PFSK-1 (cell line): ENCODE data around the gene BTBD8.

Experiments used
- POLR2AphosphoS5 ChIP-seq: IDR thresholded peaks from 2 replicates; pipeline ENCODE4 v1.6.1; 2012; ENCODE audit warnings: low read depth, mild to moderate bottlenecking, control low read depth, low read length, moderate library complexity
- SIN3A ChIP-seq: IDR thresholded peaks from 2 replicates; pipeline ENCODE4 v1.6.1; 2012; ENCODE audit warnings: mild to moderate bottlenecking, low read length, moderate library complexity, borderline replicate concordance; ENCODE audit not compliant: insufficient read depth
- TAF1 ChIP-seq: IDR thresholded peaks from 2 replicates; pipeline ENCODE4 v1.6.1; 2012; ENCODE audit warnings: low read length, control low read depth, borderline replicate concordance; ENCODE audit not compliant: insufficient read depth
- TF ChIP-seq, protein P1 (sequence below), 2 experiments: IDR thresholded peaks; 2 replicates each; pipeline versions ENCODE4 v1.6.1 to v1.8.0; 2011 to 2012; ENCODE audit warnings: low read depth in 2 of 2, low read length in 2 of 2, control low read depth in 1 of 2, inconsistent platforms in 1 of 2, mild to moderate bottlenecking in 1 of 2, moderate library complexity in 1 of 2; ENCODE audit not compliant: insufficient read depth in 1 of 2

DNA sequence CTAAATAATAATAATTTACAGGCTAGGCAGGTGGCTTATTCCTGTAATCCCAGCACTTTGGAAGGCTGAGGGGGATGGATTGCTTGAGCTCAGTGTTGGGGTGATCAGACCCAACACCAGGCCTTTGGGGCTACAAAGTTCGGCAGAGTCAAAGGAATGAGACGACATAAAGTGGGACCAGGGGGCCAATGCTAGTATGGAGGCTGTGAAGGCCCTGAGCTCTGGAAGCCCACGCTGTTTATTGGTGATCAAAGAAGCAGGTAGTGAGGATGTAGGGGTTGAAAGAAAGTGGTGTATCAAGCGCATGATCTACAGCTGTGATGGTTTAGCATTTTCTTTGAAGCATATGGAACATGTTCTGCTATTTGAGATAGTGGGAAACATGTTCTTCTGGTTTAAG is 5.6 kb downstream of the BTBD8 start:
- TF ChIP-seq POLR2AphosphoS5 (no peak), TAF1 (no peak), SIN3A (no peak)
- TF ChIP-seq, protein P1, sequence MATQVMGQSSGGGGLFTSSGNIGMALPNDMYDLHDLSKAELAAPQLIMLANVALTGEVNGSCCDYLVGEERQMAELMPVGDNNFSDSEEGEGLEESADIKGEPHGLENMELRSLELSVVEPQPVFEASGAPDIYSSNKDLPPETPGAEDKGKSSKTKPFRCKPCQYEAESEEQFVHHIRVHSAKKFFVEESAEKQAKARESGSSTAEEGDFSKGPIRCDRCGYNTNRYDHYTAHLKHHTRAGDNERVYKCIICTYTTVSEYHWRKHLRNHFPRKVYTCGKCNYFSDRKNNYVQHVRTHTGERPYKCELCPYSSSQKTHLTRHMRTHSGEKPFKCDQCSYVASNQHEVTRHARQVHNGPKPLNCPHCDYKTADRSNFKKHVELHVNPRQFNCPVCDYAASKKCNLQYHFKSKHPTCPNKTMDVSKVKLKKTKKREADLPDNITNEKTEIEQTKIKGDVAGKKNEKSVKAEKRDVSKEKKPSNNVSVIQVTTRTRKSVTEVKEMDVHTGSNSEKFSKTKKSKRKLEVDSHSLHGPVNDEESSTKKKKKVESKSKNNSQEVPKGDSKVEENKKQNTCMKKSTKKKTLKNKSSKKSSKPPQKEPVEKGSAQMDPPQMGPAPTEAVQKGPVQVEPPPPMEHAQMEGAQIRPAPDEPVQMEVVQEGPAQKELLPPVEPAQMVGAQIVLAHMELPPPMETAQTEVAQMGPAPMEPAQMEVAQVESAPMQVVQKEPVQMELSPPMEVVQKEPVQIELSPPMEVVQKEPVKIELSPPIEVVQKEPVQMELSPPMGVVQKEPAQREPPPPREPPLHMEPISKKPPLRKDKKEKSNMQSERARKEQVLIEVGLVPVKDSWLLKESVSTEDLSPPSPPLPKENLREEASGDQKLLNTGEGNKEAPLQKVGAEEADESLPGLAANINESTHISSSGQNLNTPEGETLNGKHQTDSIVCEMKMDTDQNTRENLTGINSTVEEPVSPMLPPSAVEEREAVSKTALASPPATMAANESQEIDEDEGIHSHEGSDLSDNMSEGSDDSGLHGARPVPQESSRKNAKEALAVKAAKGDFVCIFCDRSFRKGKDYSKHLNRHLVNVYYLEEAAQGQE (IDR thresholded peaks at IDR 0.05; ENCODE audit: insufficient read depth in 1 of 2, low read depth in 2 of 2, low read length in 2 of 2): no peak
